Activated CD4-positive, alpha-beta T cell treated with anti-CD3 and anti-CD28 coated beads, Interleukin-2, amount 50 U/mL, for 4 hours (primary cell): Measurements from ENCODE around the gene SRD5A1.

Experiments
- DNase-seq, 2 experiments: peaks; one replicate each; pipeline ENCODE4 v3.0.0-alpha.2; 2020

SRD5A1 gene

DNA sequence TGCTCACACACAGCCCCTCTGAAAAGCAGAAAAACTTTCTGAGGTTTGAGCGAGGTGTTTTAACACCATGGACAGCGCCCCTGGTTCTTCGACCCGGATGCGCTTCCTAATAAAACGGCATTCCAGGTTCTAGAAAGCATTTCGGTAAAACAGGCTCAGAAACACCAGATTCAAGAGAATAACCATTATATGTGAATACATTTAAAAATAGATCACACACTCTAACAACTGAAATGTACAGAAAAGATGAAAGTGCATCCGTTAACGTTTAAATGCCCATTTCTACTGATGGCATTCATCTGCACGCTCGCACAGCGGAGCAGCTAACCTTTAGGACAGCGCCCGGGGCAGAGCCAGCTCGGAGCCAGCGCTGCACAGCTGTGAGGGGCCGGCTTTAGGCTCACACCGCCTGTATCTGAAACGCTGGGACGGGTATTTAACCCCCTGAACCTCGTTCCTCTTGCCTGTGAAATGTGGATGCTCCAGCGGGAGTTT lies 53.7 kb downstream of the SRD5A1 start:
- no peak for DNase-seq

- DNase-seq = no peak
Measured at GRCh38 chr5:6687505-6687904, 54.3 kb downstream of the SRD5A1 start.

DNA sequence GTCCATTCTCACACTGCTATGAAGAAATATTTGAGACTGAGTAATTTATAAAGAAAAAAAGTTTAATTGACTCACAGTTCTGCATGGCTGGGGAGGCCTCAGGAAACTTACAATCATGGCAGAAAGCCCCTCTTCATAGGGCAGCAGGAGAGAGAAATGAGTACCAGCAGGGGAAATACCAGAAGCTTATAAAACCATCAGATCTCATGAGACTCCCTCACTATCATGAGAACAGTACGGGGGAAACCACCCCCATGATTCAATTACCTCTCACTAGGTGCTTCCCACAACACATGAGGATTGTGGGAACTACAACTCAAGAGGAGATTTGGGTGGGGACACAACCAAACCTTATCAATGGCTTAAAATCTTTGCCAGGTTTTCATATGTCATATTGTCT lies 59.7 kb downstream of the SRD5A1 start:
- DNase-seq = no peak

DNA sequence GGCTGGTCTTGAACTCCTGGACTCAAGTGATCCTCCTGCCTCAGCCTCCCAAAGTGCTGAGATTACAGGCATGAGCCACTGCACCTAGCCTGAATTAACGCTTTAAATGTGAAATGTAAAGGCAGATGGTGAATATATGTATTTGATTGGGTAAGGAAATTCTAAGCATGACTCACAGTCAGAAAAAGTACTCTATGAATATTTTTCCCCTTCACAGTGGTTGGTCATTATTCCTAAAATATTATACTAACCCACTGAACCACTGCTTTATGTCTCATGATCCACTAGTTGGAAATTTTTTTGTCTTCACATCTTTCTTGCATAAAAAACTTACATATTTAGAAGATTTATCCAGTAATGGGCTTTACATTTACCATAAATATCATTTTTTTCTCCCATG lies 65.5 kb downstream of the SRD5A1 start:
- no peak for DNase-seq

DNA sequence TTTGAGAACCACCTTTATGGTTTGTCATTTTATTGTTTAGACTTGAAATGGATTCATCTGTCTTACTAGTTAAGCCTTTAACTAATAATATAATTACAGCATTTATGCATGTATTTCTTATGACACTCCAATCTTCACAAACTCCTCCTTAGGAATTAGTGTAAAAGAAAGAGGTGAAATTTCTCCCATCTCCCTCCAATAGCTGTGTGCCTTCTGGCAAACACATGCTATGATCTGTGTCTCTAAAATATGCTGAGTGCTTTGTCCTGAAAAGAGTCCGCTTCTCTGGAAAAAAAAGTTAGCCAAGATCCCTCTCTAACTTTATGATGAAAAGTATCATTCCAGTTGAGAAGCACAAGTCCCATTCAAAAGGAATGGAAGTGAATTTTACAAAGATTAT lies 66.1 kb downstream of the SRD5A1 start:
- DNase-seq = no peak

DNA sequence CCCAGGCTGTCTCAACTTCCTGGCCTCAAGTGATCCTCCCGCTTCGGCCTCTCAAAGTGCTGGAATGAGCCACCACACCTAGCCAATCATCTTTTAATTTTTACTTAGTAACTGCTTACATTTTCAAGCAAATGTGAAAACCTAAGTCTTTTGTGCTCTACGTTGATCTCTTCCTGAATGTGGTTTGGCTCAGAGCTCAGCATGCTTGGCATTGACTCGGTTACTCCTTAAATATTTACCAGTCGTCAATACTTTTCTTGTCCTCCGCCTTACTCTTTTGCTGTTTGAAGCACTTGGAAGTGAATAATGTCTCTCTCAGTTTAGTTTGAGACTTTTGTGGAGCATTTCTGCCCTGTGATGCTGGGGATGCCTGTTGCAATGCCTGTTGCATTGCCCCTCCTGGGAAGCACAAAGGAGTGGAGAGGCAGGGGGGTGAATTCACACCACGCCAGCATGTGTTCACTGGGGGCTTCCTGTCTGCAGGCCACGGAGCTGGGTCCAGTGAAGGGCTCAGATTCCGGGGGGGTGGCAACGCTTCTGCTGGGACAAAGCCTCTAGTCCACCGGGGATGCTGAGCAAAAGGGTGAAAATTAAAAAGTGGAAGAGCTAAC lies 66.9 kb downstream of the SRD5A1 start:
- DNase-seq = no peak

GRCh38 chr5:6700685-6701355 lies 67.6 kb downstream of the SRD5A1 start:
- no peak for DNase-seq

DNA sequence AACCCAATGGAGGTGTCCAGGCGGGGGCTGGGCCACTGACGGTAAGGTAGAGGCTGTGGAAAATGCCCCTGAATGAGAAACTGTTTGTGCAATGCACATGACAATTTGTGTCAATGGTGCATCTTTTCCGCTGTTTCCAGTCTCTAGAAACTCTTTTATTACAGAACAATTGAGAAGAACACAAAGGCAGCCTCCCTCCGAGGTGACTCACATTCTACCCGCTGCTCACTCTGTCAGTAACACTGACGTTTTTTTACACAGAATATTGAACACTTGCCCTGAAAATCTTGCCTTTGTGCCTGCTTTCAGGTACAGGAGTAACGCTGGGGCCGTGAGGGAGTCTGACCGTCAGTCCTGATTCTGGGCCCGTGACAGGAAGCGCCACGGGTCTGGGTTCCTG lies 68.3 kb downstream of the SRD5A1 start:
- no peak for DNase-seq

DNA sequence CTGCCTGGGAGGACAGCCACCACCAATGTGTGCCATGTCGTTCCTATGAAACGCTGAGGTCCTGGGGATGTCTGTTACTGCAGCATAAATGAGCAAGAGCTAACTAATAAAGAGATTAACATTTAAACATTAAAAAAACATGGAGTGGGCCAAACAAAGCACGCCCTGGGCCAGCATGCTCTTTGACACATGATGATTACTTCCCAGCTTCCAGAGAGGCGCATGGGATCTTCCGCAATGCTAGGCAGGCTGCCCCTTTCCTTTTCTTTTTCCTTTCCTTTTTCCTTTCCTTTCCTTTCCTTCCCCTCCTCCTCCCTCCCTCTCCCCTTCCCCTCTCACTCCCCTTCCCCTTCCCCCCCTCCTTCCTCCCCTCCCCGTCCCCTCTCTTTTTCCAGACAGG lies 69.4 kb downstream of the SRD5A1 start:
- no peak for DNase-seq

DNA sequence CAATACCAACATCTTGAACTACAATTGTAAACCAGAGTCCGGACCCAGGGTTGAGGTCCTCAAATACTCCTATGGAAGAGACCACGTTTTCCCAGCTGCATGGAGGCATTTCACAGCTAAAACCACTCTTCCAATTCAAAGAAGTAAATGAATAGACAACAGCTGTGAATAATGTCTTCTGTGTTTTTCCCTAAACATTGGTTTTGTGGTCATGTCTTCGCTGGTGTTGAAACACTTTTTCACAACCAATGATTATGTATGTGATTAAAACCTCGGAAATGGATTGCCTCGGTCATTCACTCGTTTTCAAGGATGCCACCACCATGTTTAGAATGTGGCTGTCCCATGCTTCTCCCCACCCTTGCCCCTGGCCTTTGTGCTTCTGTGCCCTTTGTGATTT lies 70.6 kb downstream of the SRD5A1 start:
- DNase-seq = no peak

- DNase-seq = no peak
Measured at GRCh38 chr5:6704361-6704851, 71.2 kb downstream of the SRD5A1 start.

DNA sequence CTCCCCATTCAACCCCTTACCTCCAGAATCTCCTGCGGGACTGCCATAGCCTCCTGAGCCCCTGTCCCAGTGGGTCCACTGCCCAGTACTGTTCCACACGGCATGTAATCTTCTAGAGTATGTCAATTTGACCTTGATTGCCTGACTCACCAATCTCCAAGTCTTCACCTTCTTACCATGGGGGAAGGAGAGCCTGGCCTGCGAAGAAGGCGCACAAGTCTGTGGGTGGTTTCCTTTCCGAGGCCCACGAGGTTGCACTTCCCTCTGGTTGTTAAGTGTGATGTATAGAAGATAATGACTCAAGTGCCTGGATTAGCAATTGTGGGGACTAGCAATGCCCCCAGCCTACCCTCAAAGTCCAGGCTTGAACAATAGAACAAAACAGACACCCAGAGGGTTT lies 71.8 kb downstream of the SRD5A1 start:
- no peak for DNase-seq

- DNase-seq = no peak
Measured at GRCh38 chr5:6705959-6706358, 72.7 kb downstream of the SRD5A1 start.

- no peak for DNase-seq
Measured at GRCh38 chr5:6707852-6708251, 74.6 kb downstream of the SRD5A1 start.

DNA sequence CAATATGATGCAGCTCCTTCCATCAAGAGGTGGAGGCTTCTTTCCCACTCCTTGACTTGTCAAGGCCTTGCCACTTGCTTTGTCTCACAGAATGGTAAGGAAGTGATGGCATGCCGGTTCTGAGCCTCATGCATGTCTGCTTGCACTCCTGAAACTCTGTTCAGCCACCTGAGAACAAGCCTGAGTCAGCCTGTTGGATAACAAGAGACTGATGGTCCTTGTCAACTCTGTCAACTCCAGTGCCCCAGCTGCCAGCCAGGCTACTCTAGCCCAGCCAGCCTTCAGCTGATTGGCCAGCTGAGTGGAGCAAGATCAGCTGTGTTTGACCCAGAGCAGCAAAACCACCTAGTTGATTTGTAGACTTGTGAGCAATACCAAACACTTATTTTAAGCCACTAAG lies 75.6 kb downstream of the SRD5A1 start:
- no peak for DNase-seq

DNA sequence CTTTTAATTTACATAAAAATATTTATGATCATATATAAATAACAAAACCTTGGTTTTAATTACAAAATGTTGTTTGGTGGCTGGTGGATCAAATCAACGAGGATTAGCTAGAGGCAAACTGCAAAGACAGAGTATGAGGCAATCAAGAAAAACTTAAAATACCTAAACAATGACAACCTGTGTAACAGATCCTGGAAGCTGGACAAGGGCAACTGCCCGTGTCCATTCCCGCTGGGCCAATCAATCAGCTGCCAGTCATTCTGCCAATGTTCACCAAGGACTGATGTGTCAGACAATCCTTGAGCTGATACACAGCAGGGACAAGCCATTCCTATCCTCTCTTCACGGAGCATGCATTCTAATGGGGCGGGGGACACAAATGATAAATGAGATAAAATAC lies 76.8 kb downstream of the SRD5A1 start:
- no peak for DNase-seq

- DNase-seq = no peak
Measured at GRCh38 chr5:6710551-6711318, 77.5 kb downstream of the SRD5A1 start.

GRCh38 chr5:6711409-6712141 lies 78.3 kb downstream of the SRD5A1 start:
- DNase-seq = no peak

DNA sequence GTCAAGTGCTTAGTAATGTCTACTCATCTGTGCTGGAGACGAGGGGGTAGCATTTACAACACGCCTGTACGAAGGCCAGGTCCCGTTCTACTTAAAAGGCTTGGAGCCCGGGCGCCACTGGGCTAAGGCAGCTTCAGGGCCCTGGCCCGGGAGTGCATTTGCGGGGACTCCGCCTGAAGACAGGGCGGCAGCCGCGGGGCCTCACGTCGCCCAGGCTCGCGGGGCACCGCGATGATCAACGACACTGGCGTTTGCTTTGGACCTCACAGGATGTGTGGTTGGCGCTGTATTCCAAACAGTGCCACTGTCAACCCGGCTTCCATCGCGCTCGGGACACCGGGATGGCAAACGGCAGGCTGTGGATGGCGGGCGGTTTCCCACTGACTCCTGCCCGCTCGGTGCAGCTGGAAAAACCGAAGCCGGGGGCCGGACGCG lies 78.9 kb downstream of the SRD5A1 start:
- peak; percentile 13 to 28 for DNase-seq

GRCh38 chr5:6712577-6713273 lies 79.5 kb downstream of the SRD5A1 start:
- peak; percentile 95 for DNase-seq

GRCh38 chr5:6713274-6714225 lies 80.3 kb downstream of the SRD5A1 start, which contains the start of gene TENT4A:
Gene TENT4A, plus strand, starts transcription at chr5:6713432. Its CDS starts 552 bp downstream, at chr5:6713984.
- peak in 1 of 2 experiments; percentile 12 for DNase-seq
